Effector CD8-positive, alpha-beta T cell (primary cell): Measurements from ENCODE around the gene DOK6.
"Not testable (repeated sequence)": the region's sequence is repeated elsewhere in the genome, so short reads cannot be mapped to it uniquely, and the experiment has no call there.

Source experiments
- DNase-seq: peaks from one replicate; lab custom pipeline; 2025; lab: John Stamatoyannopoulos, UW

Gene DOK6

DNA sequence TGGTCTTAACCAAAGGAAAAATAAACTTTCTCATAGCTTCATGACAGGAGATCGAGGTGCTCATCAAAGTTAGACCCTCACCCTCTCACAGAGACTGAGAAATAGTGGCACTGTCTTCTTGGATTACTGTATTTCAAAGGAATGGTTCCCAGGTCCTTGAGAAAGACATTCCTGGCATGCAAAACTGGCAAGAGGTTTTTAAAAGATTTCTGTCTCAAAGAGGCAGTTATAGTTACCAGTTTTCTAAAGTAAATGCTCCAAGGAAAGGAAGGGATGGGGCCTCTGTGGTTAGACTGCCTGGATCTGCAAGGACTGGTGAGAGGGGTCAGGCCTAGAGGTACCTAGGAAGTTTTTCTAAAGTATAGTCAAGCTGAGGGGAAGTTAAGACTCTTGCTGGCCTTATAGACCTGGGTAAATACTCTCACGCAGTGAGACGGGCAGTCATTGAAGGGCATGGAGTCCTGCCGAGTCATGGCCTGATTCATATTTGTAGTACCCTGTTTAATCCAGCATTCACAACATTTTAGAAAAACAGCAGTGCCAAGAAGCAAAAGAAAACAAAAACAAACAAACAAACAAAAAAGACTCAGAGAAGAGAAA, 226.1 kb downstream of the DOK6 start:
- DNase-seq: no peak

DNA sequence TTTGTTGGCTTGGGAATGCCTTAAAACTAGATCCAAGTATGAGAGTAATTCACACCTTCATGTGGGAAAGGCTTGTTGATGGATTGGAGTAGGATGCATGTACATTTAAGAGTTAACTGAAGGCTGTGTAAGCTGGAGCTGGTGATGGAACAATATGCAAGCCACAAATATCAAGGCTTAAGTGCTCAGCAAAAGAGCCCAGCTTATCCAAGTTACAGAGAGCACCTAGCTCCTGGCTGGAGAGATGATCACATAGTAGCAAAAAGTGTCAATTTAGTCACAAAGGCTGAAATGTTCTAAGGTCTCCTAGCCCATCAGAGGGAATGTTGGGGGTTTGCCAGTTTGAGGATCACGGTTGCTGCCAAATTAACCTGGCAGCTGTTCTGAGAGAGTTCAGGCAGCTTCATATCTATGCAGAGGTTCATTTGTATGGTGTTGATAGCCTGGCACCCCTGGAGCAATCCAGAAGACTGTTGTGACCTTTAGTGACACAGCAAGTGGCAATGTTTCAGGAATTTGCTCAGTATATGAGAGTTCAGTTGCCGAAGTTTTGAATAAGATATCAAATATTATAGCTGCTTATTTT, 228.2 kb downstream of the DOK6 start:
- DNase-seq: no peak

DNA sequence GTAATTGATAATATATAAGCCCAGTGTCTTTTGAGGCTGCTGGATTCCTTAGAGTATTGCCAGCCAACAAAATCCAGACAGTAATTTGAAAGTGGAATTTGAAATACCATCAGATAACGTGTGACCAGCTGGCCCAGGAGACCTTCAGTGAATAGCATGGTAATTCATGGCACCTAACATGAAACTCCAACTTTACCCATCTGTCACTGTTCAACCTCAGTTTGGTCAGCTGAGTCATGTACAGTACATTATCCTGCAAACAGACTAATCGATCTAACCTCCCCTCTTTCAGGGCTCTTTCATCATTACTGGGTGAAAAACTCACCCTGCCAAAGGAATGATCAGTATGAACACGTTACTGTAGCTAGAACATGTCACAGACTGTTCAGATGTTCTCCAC, 230.6 kb downstream of the DOK6 start:
- DNase-seq: no peak

DNA sequence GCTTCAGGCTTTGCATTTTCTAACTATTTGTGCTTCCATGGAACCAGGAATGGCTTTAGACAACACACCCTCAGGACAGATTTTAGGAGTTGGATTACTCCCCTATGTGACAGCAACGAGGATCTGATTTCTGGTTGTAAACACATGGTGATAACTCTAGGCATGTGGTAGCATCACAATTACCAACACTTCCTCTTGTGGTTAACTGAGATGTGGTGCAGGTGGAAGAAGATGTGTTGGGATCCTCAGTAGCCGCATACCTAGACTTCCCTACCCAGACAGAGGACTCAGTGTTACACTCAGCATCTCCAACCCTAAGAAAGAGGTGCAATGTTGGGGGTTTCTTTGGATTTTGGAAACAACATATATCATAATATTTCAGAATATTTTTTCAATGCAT, 234.8 kb downstream of the DOK6 start:
- DNase-seq: no peak

DNA sequence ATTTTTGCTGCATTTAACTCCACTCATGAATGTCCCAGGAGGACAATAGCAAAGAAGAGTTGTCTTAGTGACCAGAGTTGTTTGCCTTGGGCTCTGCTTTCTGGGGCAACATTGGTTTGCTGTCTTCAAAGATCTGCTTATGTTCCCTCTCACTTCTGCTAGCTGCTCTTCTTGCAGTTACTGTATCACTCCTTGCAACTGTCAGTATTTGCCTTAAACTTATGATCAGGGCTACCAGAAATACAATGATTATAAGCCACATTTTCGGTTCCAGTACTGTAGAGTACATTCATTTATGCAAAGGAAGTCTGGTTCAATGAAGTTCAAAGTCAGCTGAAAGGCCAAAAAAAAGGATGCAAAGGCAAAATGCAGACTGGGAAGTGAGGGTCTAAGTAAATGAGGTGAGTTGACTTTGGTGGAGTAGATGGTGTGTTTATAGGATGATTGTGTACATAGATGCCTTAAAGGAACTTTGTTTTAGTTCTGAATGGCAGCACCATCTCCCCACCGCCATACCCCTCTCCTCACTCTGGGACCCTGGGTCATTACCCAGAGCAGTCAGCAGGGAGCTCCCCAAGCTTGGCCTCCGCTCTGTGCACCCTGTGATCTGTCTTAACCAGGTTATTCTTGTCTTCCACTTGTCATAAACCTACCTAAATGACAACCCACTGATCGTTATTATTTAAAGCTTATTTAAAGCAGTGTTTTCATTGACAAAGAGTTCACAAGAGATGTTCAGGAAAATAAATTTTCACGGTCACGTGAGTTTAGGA, 236.0 kb downstream of the DOK6 start:
- peak; percentile 6 for DNase-seq

DNA sequence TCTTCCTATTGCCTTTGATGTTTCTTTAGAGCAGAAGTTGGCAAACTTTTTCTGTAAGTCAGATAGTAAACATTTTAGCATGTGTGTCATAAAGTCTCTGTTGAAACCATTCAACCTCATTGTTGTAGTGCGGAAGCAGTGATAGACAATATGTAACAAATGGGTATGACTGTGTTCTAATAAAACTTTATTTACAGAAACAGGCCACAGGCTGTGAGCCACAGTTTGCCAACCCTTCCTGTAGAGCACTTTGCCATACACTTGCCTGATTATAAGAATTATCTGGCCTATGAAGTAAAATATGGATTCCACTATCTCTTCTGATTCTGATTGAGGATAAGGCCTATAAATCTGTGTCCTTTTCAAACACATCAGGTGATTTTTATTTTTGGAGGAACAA, 237.4 kb downstream of the DOK6 start:
- no peak for DNase-seq

DNA sequence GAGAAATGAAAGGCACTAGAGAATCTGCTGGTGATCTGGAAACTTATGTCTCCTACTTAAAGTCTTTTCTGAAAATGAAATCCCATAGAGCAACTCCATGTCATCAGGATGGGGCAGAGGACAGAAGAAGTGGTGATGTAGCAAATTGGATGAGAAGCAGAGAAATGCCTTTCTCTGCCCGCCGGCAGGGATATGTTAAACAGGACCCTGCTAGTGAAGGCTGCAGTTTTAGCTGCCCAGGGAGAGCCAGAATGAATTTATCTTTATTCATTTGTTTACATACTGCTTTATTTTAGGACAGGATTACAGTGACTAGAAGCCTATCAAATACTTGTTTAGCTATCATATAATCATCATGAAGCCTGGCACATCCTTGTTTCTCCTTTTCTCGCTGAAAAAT, 247.0 kb downstream of the DOK6 start:
- no peak for DNase-seq

DNA sequence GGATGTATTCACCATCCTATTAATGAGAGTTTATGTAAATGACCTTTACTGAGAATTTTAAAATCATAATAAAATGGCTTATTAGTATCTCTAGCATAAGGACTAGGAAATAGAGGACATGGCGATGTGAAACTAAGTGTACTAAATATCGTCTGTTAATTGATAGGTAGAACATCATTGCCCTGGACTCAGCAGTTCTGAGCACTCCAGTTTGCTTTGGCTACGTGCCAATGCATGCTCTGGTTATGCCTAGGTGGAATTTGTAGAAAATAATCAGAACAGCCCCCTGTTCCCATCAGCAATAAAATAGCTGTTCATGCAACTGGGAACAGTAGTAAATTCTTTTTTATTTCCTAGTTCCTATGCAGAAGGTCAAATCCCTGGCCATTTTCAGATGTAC, 247.8 kb downstream of the DOK6 start:
- no peak for DNase-seq

DNA sequence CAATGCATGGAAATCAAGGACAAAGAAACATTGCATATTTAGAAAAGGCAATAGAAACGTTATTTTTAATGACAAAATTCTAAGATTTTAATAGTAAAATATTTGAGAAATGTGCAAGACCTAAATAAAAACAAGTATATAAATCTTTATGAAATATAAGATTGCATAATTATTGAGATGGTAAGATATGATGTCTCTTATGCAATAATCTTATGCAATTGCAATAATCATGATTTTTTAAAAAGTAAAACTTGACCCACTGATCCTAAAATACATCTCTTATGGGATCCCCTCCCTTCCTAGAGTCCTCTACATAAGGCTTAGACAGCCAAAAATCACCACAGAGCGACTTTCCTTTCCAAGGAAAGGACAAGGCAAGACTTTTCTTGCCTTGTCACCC, 249.0 kb downstream of the DOK6 start:
- DNase-seq: no peak

DNA sequence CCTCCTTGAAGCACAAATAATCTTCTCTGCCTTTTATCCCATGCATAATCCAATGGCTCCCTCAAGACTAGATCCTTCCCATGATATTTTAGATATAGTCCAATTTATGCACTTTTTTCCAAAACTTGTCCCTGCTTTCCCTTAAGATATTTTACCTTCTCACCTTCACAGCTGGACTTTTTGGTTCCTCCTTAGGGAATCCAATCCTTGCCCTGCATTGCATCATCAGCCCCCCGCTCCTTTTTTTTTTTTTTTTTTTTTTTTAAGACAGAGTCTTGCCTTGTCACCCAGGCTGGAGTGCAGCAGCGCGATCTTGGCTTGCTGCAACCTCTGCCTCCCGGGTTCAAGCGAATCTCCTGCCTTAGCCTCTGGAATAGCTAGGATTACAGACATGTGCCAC, 250.6 kb downstream of the DOK6 start:
- no peak for DNase-seq

DNA sequence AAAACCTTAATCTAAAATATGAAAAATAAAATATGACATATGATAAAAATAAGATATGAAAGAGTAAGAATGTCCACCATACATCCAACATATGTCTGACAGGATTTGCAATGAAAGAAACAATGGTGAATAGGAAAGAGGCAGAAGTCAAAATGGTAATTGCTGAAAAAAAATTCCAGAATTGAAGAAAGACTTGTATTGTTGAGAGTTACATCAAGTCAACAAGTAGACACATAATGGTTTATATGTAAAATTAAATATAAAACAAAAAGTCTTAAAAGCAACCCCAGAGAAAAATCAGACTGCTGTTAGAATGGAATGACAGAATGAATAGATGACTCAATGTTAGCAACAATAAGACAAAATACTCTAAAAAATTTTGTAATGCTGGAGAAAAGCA, 255.1 kb downstream of the DOK6 start:
- no peak for DNase-seq

DNA sequence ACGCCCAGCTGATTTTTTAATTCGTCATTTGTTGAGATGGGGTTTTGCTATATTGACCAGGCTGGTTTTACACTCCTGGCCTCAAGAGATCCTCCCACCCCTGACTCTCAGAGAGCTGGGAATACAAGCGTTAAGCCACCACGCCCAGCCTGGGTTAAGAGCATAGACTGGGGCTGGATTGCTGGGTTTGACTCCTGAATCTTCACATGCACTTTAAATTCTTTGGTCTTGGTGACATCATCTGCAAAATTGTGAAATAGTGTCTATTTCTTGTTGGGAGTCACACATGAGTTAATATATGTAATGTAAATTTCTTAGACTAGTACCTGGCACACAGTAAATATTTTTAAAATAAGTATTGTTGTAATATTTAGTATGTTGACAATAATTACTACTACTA, 257.4 kb downstream of the DOK6 start:
- DNase-seq: no peak

DNA sequence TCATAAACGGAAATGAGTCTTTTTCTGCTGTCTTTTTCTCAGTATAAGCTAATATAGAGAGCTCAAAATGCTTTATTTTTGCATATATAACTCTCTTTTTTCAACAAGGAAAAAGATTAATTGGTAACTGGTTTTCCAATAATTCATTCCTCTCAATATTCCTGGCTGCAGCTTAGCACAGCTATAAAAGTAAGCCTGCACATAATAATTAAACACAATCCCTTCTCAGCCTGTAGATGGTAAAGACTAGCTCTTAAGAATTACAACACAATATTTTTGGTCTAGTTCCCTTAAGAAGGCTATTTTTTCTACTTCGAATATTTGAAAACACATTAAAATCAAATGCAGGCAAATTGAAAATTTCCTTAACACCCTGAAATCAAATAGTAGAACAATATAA, 258.0 kb downstream of the DOK6 start:
- no peak for DNase-seq

DNA sequence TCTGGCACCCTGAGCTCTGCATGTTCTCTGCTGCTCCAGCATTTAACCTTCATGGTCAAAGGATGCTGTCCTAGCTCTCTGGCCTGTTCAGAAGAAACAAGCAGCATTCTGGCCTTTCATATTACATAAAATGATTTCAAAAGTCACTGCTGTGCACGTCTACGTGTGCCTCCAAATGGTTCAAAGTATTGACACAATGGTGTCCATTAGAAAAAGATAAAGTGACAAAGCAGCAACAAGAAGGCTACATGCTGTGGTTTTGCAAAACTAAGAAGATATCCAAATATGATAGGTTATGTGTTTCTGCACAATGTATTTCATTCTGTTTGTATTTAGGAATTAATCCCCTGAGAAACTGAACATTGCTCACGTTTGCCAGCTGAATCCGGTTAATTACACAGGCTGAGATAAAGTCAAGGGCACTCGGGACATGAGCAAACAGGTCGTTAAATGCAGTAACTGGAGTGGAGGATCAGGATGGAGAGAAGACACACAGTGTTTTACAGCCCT, 258.5 kb downstream of the DOK6 start:
- DNase-seq: no peak

DNA sequence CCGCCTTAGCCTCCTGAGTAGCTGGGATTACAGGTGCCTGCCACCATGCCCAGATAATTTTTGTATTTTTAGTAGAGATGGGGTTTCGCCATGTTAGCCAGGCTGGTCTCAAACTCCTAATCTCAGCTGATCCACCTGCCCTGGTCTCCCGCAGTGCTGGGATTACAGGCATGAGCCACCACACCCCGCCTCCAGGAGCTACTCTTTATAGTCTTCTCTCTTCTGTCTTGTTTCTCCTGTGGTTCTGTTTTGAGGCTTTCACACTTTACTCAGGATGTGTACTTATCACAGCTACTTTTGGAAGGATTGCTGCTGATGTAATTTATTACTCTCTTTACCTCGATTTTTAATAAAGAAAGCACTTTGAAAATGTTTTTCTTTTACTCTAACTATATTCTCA, 261.4 kb downstream of the DOK6 start:
- not testable (repeated sequence) for DNase-seq

DNA sequence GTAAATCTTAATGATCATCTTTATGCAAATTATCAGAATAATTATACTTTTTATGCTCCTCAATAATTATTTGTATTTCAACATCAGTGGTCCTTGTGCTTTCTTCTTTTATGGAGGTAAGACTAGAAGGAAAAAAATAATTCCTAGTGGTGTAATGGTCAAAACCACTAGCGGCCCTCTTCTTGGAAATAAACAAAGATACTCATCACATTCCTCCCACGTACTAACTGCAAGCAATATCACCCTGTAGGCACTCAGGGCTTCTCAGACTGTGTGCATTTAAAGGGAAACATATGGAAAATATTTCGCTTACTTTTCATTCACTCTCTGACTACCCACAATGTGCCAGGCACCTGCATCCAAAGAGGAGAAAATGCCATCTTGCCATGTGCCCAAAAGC, 263.7 kb downstream of the DOK6 start:
- DNase-seq: no peak

DNA sequence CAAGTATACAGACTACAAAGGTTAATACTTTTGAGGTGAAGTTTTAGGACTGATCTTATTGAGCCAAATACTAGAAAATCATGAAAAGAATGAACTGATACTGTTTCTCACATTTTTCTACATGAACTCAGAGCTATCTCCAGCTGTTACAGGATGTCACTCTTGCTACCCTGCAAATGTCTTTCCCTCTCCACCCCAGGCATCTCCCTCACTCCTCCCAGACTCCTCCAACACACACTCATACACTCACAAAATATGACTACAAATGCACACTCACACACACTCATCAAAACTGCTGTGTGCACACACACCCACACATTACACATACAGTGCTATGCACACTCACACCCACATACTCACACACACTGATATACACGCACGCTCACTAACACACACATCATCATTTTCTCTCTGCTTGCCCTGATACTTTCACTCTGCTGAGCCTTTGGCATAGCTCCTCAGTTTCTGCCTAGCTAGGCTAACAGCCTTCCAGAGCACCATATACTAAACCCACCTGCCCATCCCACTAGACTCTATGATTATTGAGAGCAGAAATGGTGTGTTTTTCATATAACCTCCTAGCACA, 273.7 kb downstream of the DOK6 start:
- DNase-seq: no peak

DNA sequence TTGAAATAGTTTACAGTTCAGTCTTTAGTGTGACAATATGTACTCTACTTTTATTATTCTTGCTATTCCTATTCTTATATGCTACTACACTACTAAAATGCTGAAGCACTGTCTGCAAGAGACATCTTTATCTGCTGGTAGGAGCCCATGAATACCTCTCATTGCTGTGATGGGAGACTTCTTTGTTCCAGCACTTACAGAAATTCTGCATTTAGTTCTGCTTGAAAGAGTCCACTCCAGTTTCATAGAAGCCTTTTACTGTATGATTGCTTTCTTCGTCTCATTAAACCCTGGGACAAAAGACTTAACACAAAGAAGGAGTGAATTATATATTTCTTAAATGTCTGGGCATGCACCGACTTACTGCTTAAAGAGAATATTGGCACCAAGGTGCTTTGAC, 274.3 kb downstream of the DOK6 start:
- no peak for DNase-seq

DNA sequence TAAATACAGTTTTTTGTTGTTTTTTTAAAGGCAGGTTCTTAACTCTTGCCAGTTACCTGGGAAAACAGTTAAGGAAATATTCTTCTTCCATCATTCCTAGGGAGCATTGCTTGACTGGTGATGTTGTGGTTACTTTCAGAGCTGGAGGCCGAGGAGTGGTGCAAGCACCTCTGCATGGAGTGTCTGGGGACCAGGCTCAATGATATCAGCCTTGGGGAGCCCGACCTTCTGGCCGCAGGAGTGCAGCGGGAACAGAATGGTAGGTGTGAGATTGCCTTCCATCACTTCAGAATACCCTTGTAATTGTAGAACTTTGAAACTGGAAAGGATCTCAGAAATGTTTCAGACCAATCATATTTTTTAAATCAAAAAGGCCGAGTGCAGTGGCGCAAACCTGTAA, 276.9 kb downstream of the DOK6 start:
- DNase-seq: no peak

DNA sequence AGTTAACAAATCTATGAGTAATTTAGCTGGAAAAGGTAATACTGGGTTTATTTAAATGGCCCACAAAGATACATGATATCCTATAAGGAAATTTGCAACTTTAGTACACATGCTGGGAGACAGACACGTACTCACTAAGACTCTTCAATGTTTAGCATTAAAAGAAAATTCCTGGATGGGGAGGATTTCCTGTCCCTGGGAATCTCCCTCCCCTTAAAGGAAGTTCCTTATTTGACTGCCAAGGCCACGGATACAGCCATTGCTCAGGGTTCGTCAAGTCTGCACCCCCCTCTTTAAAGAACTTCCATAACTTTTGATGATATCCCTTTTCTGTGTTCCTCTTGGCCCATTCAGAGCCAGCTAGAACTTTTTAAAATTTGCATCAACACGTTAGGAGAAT, 279.4 kb downstream of the DOK6 start:
- DNase-seq: no peak

DNA sequence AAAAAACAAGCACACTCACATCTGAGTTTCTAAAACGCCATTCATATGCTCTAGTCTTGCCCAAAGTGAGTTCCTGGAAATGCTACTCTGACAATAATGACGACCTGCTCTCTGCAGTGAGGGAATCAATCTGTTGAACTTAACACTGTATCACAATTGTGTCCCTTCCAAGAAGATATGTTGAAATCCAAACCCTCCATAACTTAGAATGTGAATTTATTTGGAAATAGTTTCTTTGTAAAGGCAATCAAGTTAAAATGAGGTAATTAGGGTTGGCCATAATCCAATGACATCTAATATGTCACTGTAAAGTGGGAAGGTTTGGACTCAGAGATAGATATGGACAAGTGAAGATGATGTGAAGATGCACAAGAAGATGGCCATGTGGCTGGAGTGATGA, 282.5 kb downstream of the DOK6 start:
- DNase-seq: no peak

DNA sequence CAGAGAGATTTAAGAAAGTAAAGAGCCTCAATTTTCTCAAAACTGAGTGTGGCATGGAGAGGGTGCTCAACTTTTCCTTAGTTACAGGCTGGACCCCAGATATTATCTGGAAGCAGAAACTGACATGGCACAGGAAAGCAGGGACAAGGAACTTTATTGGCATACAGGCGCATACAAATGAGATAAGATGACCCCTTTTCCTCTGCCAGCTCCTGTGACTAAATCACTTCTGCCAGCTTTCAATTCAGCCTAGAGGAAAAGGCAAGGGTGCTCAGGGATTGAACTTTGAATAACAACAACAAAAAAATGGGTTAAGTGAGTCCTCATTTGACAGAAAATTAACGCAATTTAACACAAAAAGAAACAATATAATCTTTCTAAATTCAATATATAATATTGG, 284.1 kb downstream of the DOK6 start:
- no peak for DNase-seq

DNA sequence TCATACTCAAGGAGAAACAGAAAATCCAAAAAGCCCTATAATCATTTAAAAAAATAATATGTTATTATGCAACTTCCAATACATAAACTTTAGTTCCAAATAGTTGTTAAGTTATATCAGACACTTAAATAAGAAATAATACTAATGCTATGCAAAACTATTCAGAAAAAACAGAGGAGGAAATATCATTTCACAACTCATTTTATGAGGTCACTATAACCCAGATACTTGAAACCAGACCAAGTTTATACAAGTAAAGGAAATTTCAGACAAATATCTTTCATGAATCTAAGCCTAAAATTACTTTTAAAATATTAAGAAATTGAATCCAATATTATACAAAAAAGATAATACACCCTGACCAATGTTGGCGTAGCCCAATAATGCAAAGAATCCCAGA, 286.2 kb downstream of the DOK6 start:
- no peak for DNase-seq
